Measurements from ENCODE around the gene EEPD1. TPM values are rescaled to one million over a fixed set of nuclear protein-coding genes. Genes with fewer than 3 reads are reported as not detected.
"Not testable (repeated sequence)": the region's sequence is repeated elsewhere in the genome, so short reads cannot be mapped to it uniquely, and the experiment has no call there.

EEPD1 gene
- total RNA-seq, 1 donor from 2014 or later: 1.3 TPM

GRCh38 chr7:36214608-36215456, 61.8 kb downstream of the EEPD1 start:
- DNase-seq (ENCODE audit: low read depth in 2 of 2): no peak

GRCh38 chr7:36215457-36215765, 62.4 kb downstream of the EEPD1 start:
- DNase-seq (ENCODE audit: low read depth in 2 of 2): no peak

- no peak for DNase-seq (ENCODE audit: low read depth in 2 of 2)
Measured at GRCh38 chr7:36216063-36216684, 63.1 kb downstream of the EEPD1 start.

- DNase-seq (ENCODE audit: low read depth in 2 of 2): no peak
Measured at GRCh38 chr7:36217211-36217960, 64.3 kb downstream of the EEPD1 start.

- DNase-seq (ENCODE audit: low read depth in 2 of 2): no peak
Measured at GRCh38 chr7:36217961-36218284, 64.9 kb downstream of the EEPD1 start.

GRCh38 chr7:36219429-36219828, 66.4 kb downstream of the EEPD1 start:
- no peak for DNase-seq (ENCODE audit: low read depth in 2 of 2)

GRCh38 chr7:36223851-36224250, 70.8 kb downstream of the EEPD1 start:
- DNase-seq (ENCODE audit: low read depth in 2 of 2): no peak

GRCh38 chr7:36224934-36225858, 72.1 kb downstream of the EEPD1 start:
- DNase-seq (ENCODE audit: low read depth in 2 of 2): no peak

- no peak for DNase-seq (ENCODE audit: low read depth in 2 of 2)
Measured at GRCh38 chr7:36226151-36226550, 73.1 kb downstream of the EEPD1 start.

- DNase-seq (ENCODE audit: low read depth in 2 of 2): no peak
Measured at GRCh38 chr7:36227223-36227622, 74.2 kb downstream of the EEPD1 start.

GRCh38 chr7:36228039-36228438, 75.0 kb downstream of the EEPD1 start:
- no peak for DNase-seq (ENCODE audit: low read depth in 2 of 2)

GRCh38 chr7:36231406-36231805, 78.4 kb downstream of the EEPD1 start:
- DNase-seq (ENCODE audit: low read depth in 2 of 2): no peak

GRCh38 chr7:36232555-36232954, 79.5 kb downstream of the EEPD1 start:
- DNase-seq (ENCODE audit: low read depth in 2 of 2): no peak

- no peak for DNase-seq (ENCODE audit: low read depth in 2 of 2)
Measured at GRCh38 chr7:36232971-36233550, 80.0 kb downstream of the EEPD1 start.

GRCh38 chr7:36236073-36236472, 83.0 kb downstream of the EEPD1 start:
- no peak for DNase-seq (ENCODE audit: low read depth in 2 of 2)

GRCh38 chr7:36238138-36238537, 85.1 kb downstream of the EEPD1 start:
- DNase-seq (ENCODE audit: low read depth in 2 of 2): no peak

GRCh38 chr7:36243356-36243755, 90.3 kb downstream of the EEPD1 start:
- not testable (repeated sequence) for DNase-seq (ENCODE audit: low read depth in 2 of 2)

- not testable (repeated sequence) for DNase-seq (ENCODE audit: low read depth in 2 of 2)
Measured at GRCh38 chr7:36244001-36244400, 90.9 kb downstream of the EEPD1 start.

GRCh38 chr7:36244429-36244828, 91.4 kb downstream of the EEPD1 start:
- no peak for DNase-seq (ENCODE audit: low read depth in 2 of 2)

- DNase-seq (ENCODE audit: low read depth in 2 of 2): peak; percentile 40 to 50
Measured at GRCh38 chr7:36245684-36246299, 92.7 kb downstream of the EEPD1 start.

- no peak for DNase-seq (ENCODE audit: low read depth in 2 of 2)
Measured at GRCh38 chr7:36249091-36249490, 96.0 kb downstream of the EEPD1 start.

All from dermis microvascular lymphatic vessel endothelial cell (primary cell).